Neural cell (in vitro differentiated cells): ENCODE measurements around the gene IGSF9B. TPM values are rescaled to one million over a fixed set of nuclear protein-coding genes. Genes with fewer than 3 reads are reported as not detected.

Source experiments
- H2AFZ ChIP-seq: fragments of 200-600, 300-800 bp; sonication (generic), shearing (Covaris generic); 2 replicates; pipeline ENCODE4 v1.6.0; 2014; ENCODE audit warnings: low read depth, mild to moderate bottlenecking, antibody characterized with exemption, low read length, moderate library complexity
- H3F3A ChIP-seq: fragments of 200-600 bp; shearing (Covaris generic); 2 replicates; pipeline ENCODE4 v1.6.1; 2016; ENCODE audit warnings: mild to moderate bottlenecking, moderate library complexity, mixed read lengths, antibody characterized with exemption, low read length; ENCODE audit not compliant: insufficient read depth, poor library complexity, severe bottlenecking
- H3K27ac ChIP-seq: fragments of 200-600, 300-800 bp; sonication (generic), shearing (Covaris generic); 2 replicates; pipeline ENCODE4 v1.5.1; 2014; ENCODE audit warnings: mild to moderate bottlenecking, low read length, moderate library complexity
- H3K27me3 ChIP-seq: fragments of 300-800, 200-600 bp; sonication (generic), shearing (Covaris generic); 2 replicates; pipeline ENCODE4 v1.6.0; 2014; ENCODE audit warnings: mild to moderate bottlenecking, low read depth, low read length, moderate library complexity; ENCODE audit not compliant: insufficient read depth
- H3K36me3 ChIP-seq: fragments of 300-800, 200-600 bp; sonication (generic), shearing (Covaris generic); 2 replicates; pipeline ENCODE4 v1.5.1; 2014; ENCODE audit warnings: mild to moderate bottlenecking, antibody characterized with exemption, low read length, moderate library complexity; ENCODE audit not compliant: insufficient read depth
- H3K4me2 ChIP-seq: fragments of 300-800, 200-600 bp; sonication (generic), shearing (Covaris generic); 2 replicates; pipeline ENCODE4 v1.6.0; 2014; ENCODE audit warnings: mild to moderate bottlenecking, low read length
- H3K4me3 ChIP-seq: fragments of 300-800, 200-600 bp; sonication (generic), shearing (Covaris generic); 2 replicates; pipeline ENCODE4 v1.5.1; 2014; ENCODE audit warnings: mild to moderate bottlenecking, low read length, moderate library complexity
- H3K79me2 ChIP-seq: fragments of 200-600 bp; shearing (Covaris generic); replicated peaks from 2 replicates; pipeline ENCODE4 v1.6.0; 2014; ENCODE audit warnings: mild to moderate bottlenecking, low read length, moderate library complexity; ENCODE audit not compliant: insufficient read depth
- H3K9ac ChIP-seq: fragments of 300-800, 200-600 bp; sonication (generic), shearing (Covaris generic); 2 replicates; pipeline ENCODE4 v1.6.1; 2016; ENCODE audit warnings: mild to moderate bottlenecking, low read length, mixed read lengths
- H3K9me2 ChIP-seq: fragments of 200-600 bp; shearing (Covaris generic); 2 replicates; pipeline ENCODE4 v1.6.1; 2016; ENCODE audit warnings: mild to moderate bottlenecking, low read length, mixed read lengths; ENCODE audit not compliant: insufficient read depth
- H3K9me3 ChIP-seq: fragments of 200-600, 300-800 bp; sonication (generic), shearing (Covaris generic); 2 replicates; pipeline ENCODE4 v1.6.1; 2016; ENCODE audit warnings: mild to moderate bottlenecking, mixed run types, low read length, moderate library complexity, mixed read lengths
- H4K20me1 ChIP-seq: fragments of 200-600 bp; shearing (Covaris generic); 2 replicates; pipeline ENCODE4 v1.6.1; 2016; ENCODE audit warnings: mild to moderate bottlenecking, mixed run types; ENCODE audit not compliant: insufficient read depth
- POLR2AphosphoS5 ChIP-seq: IDR thresholded peaks from 2 replicates; pipeline ENCODE4 v1.6.1; 2012
- polyA plus RNA-seq: library from polyadenylated mRNA; depleted of rRNA; stranded (reverse); fragments of >200 nt; gene quantifications from 2 replicates; pipeline ENCODE4 v1.2.3, GENCODE V29; 2014
- TF ChIP-seq, protein P1 (sequence below): IDR thresholded peaks from 2 replicates; pipeline ENCODE4 v1.6.1; 2012; ENCODE audit warnings: borderline replicate concordance
- TF ChIP-seq, protein P2 (sequence below): fragments of 450-650 bp; IDR thresholded peaks from 2 replicates; pipeline ENCODE4 v1.5.1; 2014; ENCODE audit warnings: antibody characterized with exemption, mild to moderate bottlenecking, moderate library complexity; ENCODE audit not compliant: poor library complexity, severe bottlenecking

Gene IGSF9B
- polyA plus RNA-seq, 1 donor from 2014 or later = 2.3 TPM

DNA sequence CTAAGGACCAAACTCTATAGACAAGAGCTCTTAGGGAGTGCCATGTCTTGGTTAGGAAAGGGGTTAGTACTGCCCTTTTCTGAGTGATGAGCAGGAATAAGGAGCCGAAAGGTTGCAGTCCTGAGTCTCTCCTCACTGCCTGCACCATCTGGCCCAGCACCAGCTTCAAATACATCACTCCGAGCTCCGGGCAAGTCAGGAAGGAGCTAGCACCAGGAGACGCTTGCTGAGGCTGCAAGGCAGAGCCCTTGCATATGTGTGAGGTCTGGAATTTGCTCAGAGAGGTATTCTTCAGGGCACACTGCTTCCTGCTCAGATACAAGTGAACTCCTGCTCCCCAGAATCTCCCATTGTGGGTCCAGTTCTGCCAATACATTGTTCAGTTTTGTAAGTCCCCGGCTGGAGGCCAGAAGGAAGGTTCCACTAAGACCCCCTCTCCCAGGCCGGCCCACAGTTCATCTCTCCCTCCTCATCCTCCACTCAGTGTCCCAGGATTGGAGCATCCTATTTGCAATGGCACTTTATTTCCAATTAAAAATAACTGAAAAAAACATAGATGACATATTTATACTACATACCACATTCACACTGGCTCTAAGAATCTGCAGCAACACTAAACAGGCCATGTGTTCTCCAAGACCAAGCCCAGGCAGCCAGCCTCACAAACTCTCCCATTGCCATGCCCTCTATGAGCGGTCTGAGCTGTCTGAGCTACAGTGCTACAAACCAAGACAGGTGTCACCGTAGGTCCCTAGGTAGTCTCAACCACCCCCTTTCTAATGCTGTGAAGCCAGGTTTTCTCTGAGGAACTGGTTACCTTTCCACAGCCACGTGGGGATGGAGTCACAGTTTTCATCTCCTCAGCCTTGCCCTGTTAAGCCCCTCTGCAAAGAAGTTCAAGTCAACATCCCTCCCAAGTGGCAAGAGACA lies 56.3 kb downstream of the IGSF9B start:
- Histone ChIP-seq H3K4me3 (no peak overlapping the region), H3K79me2 (no peaks in the 10 kb centered on the region), H3K4me2 (no peak overlapping the region), H4K20me1 (no peaks in the 10 kb centered on the region), H3K9me2 (no peaks in the 10 kb centered on the region), H3K36me3 (no peaks in the 10 kb centered on the region), H3K27ac (no peak overlapping the region), H3F3A (no peaks in the 10 kb centered on the region), H3K27me3 (no peaks in the 10 kb centered on the region), H3K9ac (no peak overlapping the region), H3K9me3 (no peaks in the 10 kb centered on the region), H2AFZ (no peak overlapping the region)
- TF ChIP-seq, protein P1, sequence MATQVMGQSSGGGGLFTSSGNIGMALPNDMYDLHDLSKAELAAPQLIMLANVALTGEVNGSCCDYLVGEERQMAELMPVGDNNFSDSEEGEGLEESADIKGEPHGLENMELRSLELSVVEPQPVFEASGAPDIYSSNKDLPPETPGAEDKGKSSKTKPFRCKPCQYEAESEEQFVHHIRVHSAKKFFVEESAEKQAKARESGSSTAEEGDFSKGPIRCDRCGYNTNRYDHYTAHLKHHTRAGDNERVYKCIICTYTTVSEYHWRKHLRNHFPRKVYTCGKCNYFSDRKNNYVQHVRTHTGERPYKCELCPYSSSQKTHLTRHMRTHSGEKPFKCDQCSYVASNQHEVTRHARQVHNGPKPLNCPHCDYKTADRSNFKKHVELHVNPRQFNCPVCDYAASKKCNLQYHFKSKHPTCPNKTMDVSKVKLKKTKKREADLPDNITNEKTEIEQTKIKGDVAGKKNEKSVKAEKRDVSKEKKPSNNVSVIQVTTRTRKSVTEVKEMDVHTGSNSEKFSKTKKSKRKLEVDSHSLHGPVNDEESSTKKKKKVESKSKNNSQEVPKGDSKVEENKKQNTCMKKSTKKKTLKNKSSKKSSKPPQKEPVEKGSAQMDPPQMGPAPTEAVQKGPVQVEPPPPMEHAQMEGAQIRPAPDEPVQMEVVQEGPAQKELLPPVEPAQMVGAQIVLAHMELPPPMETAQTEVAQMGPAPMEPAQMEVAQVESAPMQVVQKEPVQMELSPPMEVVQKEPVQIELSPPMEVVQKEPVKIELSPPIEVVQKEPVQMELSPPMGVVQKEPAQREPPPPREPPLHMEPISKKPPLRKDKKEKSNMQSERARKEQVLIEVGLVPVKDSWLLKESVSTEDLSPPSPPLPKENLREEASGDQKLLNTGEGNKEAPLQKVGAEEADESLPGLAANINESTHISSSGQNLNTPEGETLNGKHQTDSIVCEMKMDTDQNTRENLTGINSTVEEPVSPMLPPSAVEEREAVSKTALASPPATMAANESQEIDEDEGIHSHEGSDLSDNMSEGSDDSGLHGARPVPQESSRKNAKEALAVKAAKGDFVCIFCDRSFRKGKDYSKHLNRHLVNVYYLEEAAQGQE = no peak
- TF ChIP-seq, protein P2, sequence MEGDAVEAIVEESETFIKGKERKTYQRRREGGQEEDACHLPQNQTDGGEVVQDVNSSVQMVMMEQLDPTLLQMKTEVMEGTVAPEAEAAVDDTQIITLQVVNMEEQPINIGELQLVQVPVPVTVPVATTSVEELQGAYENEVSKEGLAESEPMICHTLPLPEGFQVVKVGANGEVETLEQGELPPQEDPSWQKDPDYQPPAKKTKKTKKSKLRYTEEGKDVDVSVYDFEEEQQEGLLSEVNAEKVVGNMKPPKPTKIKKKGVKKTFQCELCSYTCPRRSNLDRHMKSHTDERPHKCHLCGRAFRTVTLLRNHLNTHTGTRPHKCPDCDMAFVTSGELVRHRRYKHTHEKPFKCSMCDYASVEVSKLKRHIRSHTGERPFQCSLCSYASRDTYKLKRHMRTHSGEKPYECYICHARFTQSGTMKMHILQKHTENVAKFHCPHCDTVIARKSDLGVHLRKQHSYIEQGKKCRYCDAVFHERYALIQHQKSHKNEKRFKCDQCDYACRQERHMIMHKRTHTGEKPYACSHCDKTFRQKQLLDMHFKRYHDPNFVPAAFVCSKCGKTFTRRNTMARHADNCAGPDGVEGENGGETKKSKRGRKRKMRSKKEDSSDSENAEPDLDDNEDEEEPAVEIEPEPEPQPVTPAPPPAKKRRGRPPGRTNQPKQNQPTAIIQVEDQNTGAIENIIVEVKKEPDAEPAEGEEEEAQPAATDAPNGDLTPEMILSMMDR = no peak

DNA sequence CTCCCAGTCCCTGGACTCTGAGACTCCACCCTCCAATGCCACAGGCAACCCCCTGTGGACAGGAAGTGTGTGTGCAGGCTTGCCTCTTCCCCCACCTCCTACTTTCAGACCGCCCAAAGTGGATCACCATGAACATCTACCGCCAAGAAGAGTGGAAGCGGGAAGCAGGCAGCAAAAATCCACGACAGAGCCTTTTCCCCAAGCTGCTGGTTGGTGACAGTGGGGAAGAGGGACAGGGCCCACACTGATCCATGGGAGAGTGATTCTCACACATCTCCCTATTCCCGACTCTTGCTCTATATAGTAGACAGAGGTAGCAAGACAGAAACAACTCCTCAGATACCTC lies 58.0 kb downstream of the IGSF9B start:
- Histone ChIP-seq H3K4me3 (no peak overlapping the region), H3F3A (no peaks in the 10 kb centered on the region), H3K4me2 (no peak overlapping the region), H3K9me2 (no peaks in the 10 kb centered on the region), H4K20me1 (no peaks in the 10 kb centered on the region), H3K9me3 (no peaks in the 10 kb centered on the region), H2AFZ (no peak overlapping the region), H3K27me3 (no peaks in the 10 kb centered on the region), H3K27ac (no peak overlapping the region), H3K36me3 (no peaks in the 10 kb centered on the region), H3K79me2 (no peaks in the 10 kb centered on the region), H3K9ac (no peak overlapping the region)
- TF ChIP-seq, protein P1 = no peak
- no peak for TF ChIP-seq POLR2AphosphoS5
